ENCODE data around the gene ZNF385A. TPM values are rescaled to one million over a fixed set of nuclear protein-coding genes. Genes with fewer than 3 reads are reported as not detected.

ZNF385A gene
- total and polyA plus RNA-seq, 2 of the 4 experiments (the other 2 are of a cell fraction), result 0.36 to 2.5 TPM

DNA sequence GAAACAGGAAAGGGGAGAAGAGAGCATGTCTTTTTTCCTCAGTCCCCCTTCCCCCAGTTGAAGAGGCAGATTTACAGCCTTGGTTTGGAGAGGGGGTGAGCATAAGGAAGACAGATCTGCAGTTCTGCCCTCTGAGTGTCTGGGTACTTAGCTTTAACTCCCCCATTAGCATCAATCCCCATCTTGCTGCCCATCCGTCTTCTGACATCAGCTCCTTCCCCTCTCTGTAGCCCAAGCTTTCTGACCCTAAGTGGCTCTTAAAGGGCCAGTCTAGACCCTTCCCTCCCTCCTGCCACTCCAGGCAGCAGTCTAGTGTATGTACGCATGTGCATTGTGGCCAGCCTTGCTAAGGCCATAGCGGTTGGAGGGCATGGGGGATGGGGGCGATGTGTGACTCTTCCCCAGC lies 27.6 kb downstream of the ZNF385A start:
- Histone ChIP-seq H3K9ac (ENCODE audit: low read depth, low read length) (no peak overlapping the region), H3K36me3 (ENCODE audit: control insufficient read depth, insufficient read depth, low read length) (no peaks in the 10 kb centered on the region), H3K4me3 (ENCODE audit: insufficient read depth, low read depth, low read length) (no peak overlapping the region), H4K8ac (ENCODE audit: low read depth in 2 of 2, low read length in 2 of 2) (no peak overlapping the region), H3K4me2 (ENCODE audit: low read depth, low read length) (no peak overlapping the region), H2BK15ac (ENCODE audit: low read depth, low read length) (no peak overlapping the region), H2AFZ (replicated peaks; ENCODE audit: low read length, poor library complexity) (no peak overlapping the region), H2AK9ac (replicated peaks; ENCODE audit: low read depth, low read length, poor library complexity) (no peak overlapping the region), H2BK120ac (ENCODE audit: low read depth, low read length) (no peak overlapping the region), H4K91ac (ENCODE audit: insufficient read depth, low read depth, low read length) (no peak overlapping the region), H2BK5ac (ENCODE audit: low read depth, low read length, poor library complexity, severe bottlenecking) (no peak overlapping the region), H3K18ac (ENCODE audit: low read depth, low read length) (no peak overlapping the region), H4K20me1 (ENCODE audit: insufficient read depth, low read length) (no peaks in the 10 kb centered on the region), H3K9me3 (ENCODE audit: control insufficient read depth, insufficient read depth, low read length) (no peaks in the 10 kb centered on the region), H3K27me3 (ENCODE audit: control insufficient read depth, insufficient read depth, low read length) (no peaks in the 10 kb centered on the region), H3K79me1 (ENCODE audit: low read depth in 1 of 2, low read length in 2 of 2) (peaks cover 0 to 24% of the 10 kb centered on the region in 2 experiments; a peak in 2 of 4 replicates), H3K14ac (replicated peaks; ENCODE audit: low read depth, low read length) (no peak overlapping the region), H2AK5ac (ENCODE audit: low read depth, low read length) (no peak overlapping the region), H3K23ac (ENCODE audit: low read depth, low read length) (no peak overlapping the region), H4K5ac (ENCODE audit: low read depth, low read length) (no peak overlapping the region), H2BK20ac (ENCODE audit: low read depth, low read length) (no peak overlapping the region), H3K4ac (ENCODE audit: low read depth, low read length) (no peak overlapping the region), H3K9me1 (ENCODE audit: insufficient read depth, low read length) (peaks cover 23% of the 10 kb centered on the region; the same call in 1 of the 2 replicates), H3K27ac (ENCODE audit: insufficient read depth, low read length) (no peak overlapping the region), H3K56ac (ENCODE audit: extremely low read depth, insufficient read depth, low read length) (no peak overlapping the region), H3K4me1 (ENCODE audit: control insufficient read depth, insufficient read depth, low read length) (peaks cover 33% of the 10 kb centered on the region)
- ATAC-seq (ENCODE audit: low read depth), result no peak
- 80% methylated on average over 1 of the region's 4 CpGs; no CpG with 5 or more reads in 1 of the 2 experiments for WGBS, 2 experiments (ENCODE audit: extremely low coverage in 2 of 2, insufficient read length in 1 of 2)
- TF ChIP-seq FOS (IDR thresholded peaks at IDR 0.05; ENCODE audit: low read depth, low read length) (no peak), POLR2A (IDR thresholded peaks at IDR 0.05; ENCODE audit: low read depth, low read length) (no peak), NFE2L2 (IDR thresholded peaks at IDR 0.05; ENCODE audit: low read depth, low read length) (no peak), RFX5 (IDR thresholded peaks at IDR 0.05; ENCODE audit: low read depth, low read length) (no peak), RAD21 (IDR thresholded peaks at IDR 0.05; ENCODE audit: low read length) (no peak), MXI1 (IDR thresholded peaks at IDR 0.05; ENCODE audit: borderline replicate concordance, low read depth, low read length) (no peak), CHD1 (IDR thresholded peaks at IDR 0.05; ENCODE audit: low read depth, low read length) (no peak), RCOR1 (IDR thresholded peaks at IDR 0.05; ENCODE audit: insufficient replicate concordance, low read length) (no peak), MAFK (IDR thresholded peaks at IDR 0.05; ENCODE audit: low read depth, low read length) (no peak), MAZ (IDR thresholded peaks at IDR 0.05; ENCODE audit: borderline replicate concordance, low read depth, low read length) (no peak), BHLHE40 (IDR thresholded peaks at IDR 0.05; ENCODE audit: low read depth, low read length) (no peak), SMC3 (IDR thresholded peaks at IDR 0.05; ENCODE audit: low read depth, low read length) (no peak), CEBPB (IDR thresholded peaks at IDR 0.05; ENCODE audit: low read depth, low read length) (no peak)
- TF ChIP-seq, protein P1, sequence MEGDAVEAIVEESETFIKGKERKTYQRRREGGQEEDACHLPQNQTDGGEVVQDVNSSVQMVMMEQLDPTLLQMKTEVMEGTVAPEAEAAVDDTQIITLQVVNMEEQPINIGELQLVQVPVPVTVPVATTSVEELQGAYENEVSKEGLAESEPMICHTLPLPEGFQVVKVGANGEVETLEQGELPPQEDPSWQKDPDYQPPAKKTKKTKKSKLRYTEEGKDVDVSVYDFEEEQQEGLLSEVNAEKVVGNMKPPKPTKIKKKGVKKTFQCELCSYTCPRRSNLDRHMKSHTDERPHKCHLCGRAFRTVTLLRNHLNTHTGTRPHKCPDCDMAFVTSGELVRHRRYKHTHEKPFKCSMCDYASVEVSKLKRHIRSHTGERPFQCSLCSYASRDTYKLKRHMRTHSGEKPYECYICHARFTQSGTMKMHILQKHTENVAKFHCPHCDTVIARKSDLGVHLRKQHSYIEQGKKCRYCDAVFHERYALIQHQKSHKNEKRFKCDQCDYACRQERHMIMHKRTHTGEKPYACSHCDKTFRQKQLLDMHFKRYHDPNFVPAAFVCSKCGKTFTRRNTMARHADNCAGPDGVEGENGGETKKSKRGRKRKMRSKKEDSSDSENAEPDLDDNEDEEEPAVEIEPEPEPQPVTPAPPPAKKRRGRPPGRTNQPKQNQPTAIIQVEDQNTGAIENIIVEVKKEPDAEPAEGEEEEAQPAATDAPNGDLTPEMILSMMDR (conservative IDR thresholded peaks at IDR 0.05; ENCODE audit: low read depth, low read length), result no peak
- TF ChIP-seq, protein P2, sequence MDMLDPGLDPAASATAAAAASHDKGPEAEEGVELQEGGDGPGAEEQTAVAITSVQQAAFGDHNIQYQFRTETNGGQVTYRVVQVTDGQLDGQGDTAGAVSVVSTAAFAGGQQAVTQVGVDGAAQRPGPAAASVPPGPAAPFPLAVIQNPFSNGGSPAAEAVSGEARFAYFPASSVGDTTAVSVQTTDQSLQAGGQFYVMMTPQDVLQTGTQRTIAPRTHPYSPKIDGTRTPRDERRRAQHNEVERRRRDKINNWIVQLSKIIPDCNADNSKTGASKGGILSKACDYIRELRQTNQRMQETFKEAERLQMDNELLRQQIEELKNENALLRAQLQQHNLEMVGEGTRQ (IDR thresholded peaks at IDR 0.05; ENCODE audit: low read depth, low read length), result no peak
- TF ChIP-seq, protein P3, sequence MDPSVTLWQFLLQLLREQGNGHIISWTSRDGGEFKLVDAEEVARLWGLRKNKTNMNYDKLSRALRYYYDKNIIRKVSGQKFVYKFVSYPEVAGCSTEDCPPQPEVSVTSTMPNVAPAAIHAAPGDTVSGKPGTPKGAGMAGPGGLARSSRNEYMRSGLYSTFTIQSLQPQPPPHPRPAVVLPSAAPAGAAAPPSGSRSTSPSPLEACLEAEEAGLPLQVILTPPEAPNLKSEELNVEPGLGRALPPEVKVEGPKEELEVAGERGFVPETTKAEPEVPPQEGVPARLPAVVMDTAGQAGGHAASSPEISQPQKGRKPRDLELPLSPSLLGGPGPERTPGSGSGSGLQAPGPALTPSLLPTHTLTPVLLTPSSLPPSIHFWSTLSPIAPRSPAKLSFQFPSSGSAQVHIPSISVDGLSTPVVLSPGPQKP (IDR thresholded peaks at IDR 0.05; ENCODE audit: borderline replicate concordance, low read depth, low read length), result no peak
- dilution Hi-C loops (cut with HindIII; ENCODE audit: low sequenced_read_pairs, unreplicated experiment) (no loop called here), intact Hi-C loops (cut with micrococcal nuclease) (no loop called here), in situ Hi-C loops (cut with MboI; ENCODE audit: low sequenced_read_pairs) (no loop called here)
- POLR2A ChIA-PET (ENCODE audit: unreplicated experiment), result no interaction called here
- CTCF ChIA-PET, result interaction anchor here (1.2 to 1.5 kb wide), 2 partner anchors 15 to 82 kb away, joined by 3 read pairs; no protein-coding TSS in a partner anchor
- no TSS peak for BruUV-seq (replicated peaks)
- DNase-seq, result no peak
